NCI-H2196 treated with DMSO at 0.1 percent for 48 hours (cell line): ENCODE data around the gene TMC1.

Source experiments
- DNase-seq: peaks from one replicate; lab custom pipeline; 2025; ENCODE audit not compliant: unreplicated experiment; lab: John Stamatoyannopoulos, UW

TMC1 gene

DNA sequence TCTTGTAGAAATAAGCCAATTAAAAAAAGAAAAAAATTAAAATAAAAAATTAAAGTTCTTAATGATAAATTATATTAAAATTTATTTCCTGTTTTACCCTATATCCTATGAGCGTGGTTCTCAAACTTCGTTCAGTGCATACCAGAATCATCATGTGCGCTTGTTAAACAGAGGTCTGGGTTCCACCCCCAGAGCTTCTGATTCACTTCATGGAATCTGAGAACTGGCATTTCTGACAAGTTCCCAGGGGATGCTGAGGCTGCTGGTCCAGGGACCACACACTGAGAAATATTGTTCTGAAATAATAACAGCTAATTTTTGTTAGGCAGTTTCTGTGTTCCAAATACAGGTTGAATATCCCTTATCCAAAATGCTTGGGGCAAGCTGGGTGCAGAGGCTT is 79.3 kb downstream of the TMC1 start:
- DNase-seq, result no peak

GRCh38 chr9:72601615-72602014 is 80.2 kb downstream of the TMC1 start:
- DNase-seq, result no peak

- no peak for DNase-seq
Observed at GRCh38 chr9:72612449-72612848, 91.0 kb downstream of the TMC1 start.

GRCh38 chr9:72614067-72614466 is 92.7 kb downstream of the TMC1 start:
- DNase-seq, result no peak

DNA sequence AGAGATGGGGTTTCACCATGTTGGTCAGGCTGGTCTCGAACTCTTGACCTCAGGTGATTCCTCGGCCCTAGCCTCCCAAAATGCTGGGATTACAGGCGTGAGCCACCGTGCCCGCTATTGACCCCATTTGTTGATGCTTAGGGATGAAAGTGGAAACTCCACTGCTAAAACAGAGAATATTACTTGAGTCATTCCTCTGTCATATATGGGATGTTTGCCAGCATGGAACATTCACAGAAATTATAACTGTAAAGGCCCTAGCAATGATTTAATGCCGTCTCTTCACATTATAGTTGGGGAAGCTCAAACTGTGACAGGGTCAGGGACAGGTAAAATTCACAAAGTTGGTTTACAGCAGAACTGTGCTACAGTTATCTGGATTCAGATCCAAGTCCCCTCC is 94.5 kb downstream of the TMC1 start:
- no peak for DNase-seq

DNA sequence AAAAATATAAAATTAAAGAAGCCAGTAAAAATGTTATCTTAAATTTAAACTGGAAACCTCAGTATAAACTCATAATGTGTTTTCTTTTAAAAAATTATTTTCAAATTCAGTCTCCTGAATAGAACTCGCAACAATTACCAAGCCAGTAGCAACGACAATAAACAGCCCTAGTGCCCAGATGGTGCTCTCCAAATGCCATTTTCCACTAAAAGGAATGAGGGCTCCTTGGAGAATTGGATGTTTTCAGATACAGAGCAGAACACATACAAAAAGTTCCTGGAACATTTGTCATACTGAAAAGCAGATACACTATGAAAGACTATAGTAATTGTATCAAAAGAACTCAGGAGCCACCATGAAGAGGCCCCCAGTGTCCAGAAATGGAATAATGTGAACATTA is 97.4 kb downstream of the TMC1 start:
- DNase-seq, result no peak

DNA sequence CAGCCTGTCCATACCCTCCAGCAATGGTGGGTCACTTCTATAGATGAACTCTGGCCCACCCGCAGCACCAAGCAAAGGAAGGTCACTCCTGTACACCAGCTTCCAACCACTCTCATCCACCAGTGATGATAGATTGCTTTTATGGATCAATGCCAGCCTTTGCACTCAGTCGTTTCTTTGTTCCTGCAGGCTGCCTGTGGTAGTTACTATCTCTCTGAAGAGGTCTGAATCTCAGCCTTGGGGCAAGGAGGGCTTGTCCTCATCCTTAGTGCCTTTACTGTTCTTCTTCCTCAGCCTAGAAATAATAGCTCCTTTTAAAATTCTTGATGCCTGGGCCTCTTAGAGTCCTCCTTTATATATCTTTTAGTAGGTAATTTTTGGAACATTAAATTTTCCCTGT is 100.8 kb downstream of the TMC1 start:
- no peak for DNase-seq

GRCh38 chr9:72623156-72623555 is 101.7 kb downstream of the TMC1 start:
- no peak for DNase-seq

- DNase-seq, result no peak
Observed at GRCh38 chr9:72627147-72627546, 105.7 kb downstream of the TMC1 start.

DNA sequence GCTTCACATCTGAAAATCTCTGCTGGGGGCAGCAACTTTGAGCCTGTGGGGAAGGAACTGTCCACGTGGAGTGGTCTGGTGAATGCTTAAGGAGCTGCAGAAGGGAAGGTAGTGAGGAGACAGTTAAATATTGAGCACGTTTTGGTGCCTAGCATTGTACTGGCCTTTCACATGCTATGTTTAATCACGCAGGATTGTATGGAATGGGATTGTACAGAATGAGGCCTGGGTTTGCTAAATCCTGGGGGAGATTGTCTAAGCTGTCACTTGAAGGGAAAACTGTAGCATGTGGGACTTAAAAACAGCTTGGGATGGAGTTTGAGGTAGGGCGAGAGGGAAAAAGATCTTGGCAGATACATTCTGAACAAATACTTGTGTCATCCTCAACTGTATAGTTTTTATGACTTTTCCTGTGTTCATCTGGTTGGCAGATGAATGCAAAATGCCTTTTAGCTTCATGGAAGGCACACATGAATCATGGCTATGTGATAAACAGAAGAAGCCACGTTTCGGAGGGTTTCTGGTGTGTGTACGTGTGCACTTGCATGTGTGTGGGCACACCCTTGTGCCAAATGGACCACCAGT is 106.6 kb downstream of the TMC1 start:
- DNase-seq, result no peak

- DNase-seq, result no peak
Observed at GRCh38 chr9:72633966-72634365, 112.6 kb downstream of the TMC1 start.

- no peak for DNase-seq
Observed at GRCh38 chr9:72635197-72635596, 113.8 kb downstream of the TMC1 start.

DNA sequence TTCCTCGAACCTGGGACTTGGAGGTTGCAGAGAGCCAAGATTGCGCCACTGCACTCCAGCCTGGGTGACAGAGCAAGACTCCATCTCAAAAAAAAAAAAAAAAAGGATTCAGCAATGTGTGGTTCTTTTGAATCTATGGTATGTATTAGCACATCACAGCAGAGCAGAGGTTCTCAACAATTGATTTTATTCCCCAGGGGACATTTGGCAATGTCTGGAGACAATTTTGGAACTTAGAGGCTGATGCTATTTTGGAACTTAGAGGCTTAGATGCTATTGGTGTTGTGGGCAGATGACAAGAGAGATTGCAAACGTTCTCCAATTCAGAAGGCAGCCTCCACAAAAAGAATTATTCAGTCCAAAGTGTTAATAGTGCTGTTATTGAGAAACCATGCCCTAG is 115.2 kb downstream of the TMC1 start:
- no peak for DNase-seq

DNA sequence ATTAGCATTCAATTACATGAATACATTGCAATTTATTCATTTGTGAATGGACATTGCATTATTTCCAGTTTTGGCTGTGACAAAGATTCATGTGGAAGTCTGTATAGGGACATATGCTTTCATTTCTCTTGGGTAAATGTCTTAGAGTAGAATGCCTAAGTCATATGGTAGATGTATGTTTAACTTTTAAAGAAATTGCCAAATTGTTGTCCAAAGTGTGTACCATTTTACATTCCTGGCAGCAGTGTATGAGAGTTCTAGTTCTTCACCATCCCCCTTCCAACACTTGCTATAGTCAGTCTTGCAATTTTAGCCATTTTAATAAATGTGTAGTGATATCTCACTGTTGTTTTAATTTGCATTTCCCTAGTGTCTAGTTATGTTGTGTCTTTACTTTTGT is 122.2 kb downstream of the TMC1 start:
- DNase-seq, result no peak

GRCh38 chr9:72646061-72646460 is 124.7 kb downstream of the TMC1 start:
- no peak for DNase-seq

GRCh38 chr9:72648324-72649126 is 127.1 kb downstream of the TMC1 start:
- DNase-seq, result no peak

DNA sequence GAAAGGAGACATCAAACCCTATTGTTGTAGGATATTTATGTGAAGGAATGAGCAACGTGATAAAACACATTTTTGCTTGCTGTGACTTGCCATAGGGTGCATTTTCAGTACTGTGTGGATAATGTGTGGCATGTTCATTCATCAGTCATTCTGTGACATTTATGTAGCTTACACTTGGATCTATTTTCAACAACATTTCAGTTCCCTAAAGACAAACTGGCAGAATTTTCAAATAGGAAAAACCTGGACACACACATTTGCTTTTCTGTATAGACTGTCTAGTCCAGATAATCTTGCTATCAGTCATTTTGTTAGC is 127.7 kb downstream of the TMC1 start:
- DNase-seq, result no peak

DNA sequence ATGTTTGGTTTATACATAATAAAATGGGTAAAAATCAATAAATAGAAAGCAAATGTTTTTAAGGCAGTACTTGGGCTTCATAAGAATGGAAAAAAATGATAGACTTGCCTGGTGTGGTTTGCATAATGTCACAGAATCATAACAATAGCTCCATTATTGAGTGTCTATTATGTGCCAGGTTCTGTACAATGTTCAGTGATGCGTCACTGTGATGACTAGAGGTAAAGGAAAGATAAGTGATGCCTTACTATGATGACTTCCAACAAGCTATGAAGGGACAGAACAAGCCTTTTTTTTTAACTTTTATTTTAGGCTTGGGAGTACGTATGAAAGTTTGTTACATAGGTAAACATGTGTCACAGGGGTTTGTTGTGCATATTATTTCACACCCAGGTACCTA is 128.8 kb downstream of the TMC1 start:
- no peak for DNase-seq

- no peak for DNase-seq
Observed at GRCh38 chr9:72656021-72656420, 134.6 kb downstream of the TMC1 start.

GRCh38 chr9:72657023-72657422 is 135.6 kb downstream of the TMC1 start:
- DNase-seq, result no peak

DNA sequence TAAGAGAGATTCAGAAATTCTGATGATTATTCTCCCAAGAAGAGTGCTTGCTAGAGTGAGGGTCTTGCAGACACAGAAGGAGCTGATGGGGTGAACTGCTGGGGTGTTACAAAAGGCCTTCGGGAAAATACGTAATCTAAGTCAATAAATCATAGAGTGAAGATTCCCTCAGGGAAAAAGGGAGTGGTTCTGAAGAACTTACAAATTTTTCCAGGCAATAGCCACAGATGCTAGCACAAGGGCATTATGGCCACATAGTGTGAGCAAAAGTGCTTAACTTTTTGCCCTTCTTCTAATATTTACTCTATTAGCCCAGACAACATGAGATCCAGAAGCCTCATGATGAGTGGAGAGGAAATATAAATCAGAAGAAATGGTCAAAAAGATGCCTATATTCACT is 137.3 kb downstream of the TMC1 start:
- no peak for DNase-seq

- no peak for DNase-seq
Observed at GRCh38 chr9:72661401-72662135, 140.2 kb downstream of the TMC1 start.
